ENCODE measurements around the gene CPED1.

Gene CPED1

DNA sequence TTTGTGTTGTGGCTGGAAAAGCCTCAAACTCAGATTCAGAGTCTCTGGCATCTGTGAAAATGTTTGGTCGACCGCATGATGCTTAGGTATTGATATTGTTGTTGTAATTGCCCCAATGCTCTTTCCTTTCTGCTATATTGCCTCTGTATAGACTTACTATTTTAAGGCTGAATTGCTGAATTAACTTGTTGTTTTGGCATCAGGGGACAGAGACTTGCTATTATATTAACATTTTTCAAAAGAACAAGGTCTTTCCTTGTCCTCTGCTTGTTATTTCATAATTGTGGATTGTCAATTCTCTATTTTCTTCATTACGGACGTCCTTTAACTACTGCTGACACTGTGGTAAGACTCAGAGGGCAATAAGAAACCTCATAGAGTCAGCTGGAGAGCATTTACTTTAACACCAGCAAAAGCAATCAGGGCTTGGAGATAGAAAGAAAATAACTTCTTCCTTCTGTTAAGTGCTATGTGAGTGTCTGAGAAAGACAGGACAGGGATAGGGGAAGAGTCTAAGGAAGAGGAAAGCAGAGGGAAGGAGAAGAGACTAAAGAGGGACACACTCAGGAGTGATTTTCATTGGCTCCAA, 17.6 kb downstream of the CPED1 start:
- no peak for DNase-seq (ENCODE audit: low read depth in 2 of 2)
- TF ChIP-seq CTCF (IDR thresholded peaks at IDR 0.05; ENCODE audit: low read depth, low read length): no peak
- H3K4me3 ChIP-seq (replicated peaks in 1 of 2; ENCODE audit: low read depth in 2 of 2, low read length in 2 of 2): no peak overlapping the region

DNA sequence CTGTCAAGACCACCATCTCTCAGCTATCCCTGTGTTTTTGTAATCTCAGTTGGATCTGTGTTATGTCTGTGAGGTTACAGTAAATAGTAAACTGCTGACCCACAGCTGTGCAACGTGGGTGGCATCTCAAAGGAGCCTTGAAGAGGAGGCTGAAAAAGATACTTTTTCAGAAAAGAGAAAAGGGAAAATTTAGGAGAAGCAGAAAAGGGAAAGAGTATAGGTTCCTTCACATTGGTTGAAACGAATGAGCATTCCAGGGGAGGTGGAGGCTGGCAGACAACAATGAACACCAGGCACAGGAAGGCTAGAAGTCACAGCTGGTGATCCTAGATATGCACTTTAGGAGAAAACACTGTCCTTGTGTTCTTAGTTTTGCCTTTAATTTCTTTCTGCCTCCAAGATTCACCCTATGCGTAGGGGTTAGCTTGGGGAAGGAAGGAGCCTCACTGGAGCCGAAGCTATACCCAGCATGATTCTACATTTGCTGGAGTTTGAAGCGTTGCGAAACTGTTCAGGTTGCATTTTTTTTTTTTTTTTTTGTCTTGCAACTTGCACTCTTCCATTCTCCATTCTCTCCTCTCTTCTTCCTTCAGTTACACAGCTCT, 18.3 kb downstream of the CPED1 start:
- H3K4me3 ChIP-seq (replicated peaks in 1 of 2; ENCODE audit: low read depth in 2 of 2, low read length in 2 of 2): no peak overlapping the region
- no peak for DNase-seq (ENCODE audit: low read depth in 2 of 2)
- TF ChIP-seq CTCF (IDR thresholded peaks at IDR 0.05; ENCODE audit: low read depth, low read length): no peak

GRCh38 chr7:121008816-121009215, 20.3 kb downstream of the CPED1 start:
- no peak overlapping the region for H3K4me3 ChIP-seq (replicated peaks in 1 of 2; ENCODE audit: low read depth in 2 of 2, low read length in 2 of 2)

GRCh38 chr7:121011401-121011800, 22.9 kb downstream of the CPED1 start:
- H3K4me3 ChIP-seq (replicated peaks in 1 of 2; ENCODE audit: low read depth in 2 of 2, low read length in 2 of 2): no peak overlapping the region
- TF ChIP-seq CTCF (IDR thresholded peaks at IDR 0.05; ENCODE audit: low read depth, low read length): no peak
- DNase-seq (ENCODE audit: low read depth in 2 of 2): no peak

More at GRCh38 chr7:121008816-121009215, 20.3 kb downstream of the CPED1 start:
- TF ChIP-seq CTCF (IDR thresholded peaks at IDR 0.05; ENCODE audit: low read depth, low read length): no peak
- no peak for DNase-seq (ENCODE audit: low read depth in 2 of 2)

DNA sequence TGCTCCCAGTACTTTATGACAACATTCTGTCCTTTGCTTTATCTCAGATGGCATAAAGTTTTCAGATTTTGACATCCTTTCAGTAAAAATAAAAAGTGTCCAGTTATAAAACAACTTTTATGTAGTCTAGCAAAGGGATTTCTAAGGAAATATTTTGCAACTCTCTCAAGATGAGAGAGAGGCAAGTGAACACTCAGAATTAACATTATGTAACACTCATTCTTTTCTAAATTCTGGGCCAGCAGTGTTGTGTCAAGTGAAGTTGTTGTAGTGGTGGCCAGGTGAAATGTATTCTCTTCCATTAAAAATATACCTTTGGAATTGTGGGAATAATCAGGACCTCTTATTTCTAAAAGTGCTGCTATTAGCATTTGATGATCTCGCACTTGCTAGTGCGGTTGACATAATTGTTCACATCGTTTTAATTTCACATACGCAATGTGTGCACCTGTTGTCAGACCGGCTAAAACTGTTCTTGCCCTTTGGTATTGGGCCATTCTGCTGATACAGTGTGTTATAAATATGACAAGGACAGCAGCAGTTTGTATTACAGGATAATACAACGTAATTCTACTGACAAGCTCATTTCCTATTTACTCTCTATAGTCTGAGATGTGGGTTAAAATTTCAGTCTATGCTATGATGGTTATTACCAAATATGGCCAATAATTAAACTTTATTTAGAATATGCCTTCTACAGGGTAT, 23.8 kb downstream of the CPED1 start:
- DNase-seq (ENCODE audit: low read depth in 2 of 2): no peak
- no peak overlapping the region for H3K4me3 ChIP-seq (replicated peaks in 1 of 2; ENCODE audit: low read depth in 2 of 2, low read length in 2 of 2)
- no peak for TF ChIP-seq CTCF (IDR thresholded peaks at IDR 0.05; ENCODE audit: low read depth, low read length)

GRCh38 chr7:121012919-121013318, 24.4 kb downstream of the CPED1 start:
- TF ChIP-seq CTCF (IDR thresholded peaks at IDR 0.05; ENCODE audit: low read depth, low read length): no peak
- no peak for DNase-seq (ENCODE audit: low read depth in 2 of 2)
- H3K4me3 ChIP-seq (replicated peaks in 1 of 2; ENCODE audit: low read depth in 2 of 2, low read length in 2 of 2): no peak overlapping the region
